ENCODE results near the gene ACSS1. TPM values are rescaled to one million over a fixed set of nuclear protein-coding genes. Genes with fewer than 3 reads are reported as not detected.

Gene ACSS1
- total and polyA plus RNA-seq, 2 experiments from 2014 or later, result 1.3 to 4.1 TPM

DNA sequence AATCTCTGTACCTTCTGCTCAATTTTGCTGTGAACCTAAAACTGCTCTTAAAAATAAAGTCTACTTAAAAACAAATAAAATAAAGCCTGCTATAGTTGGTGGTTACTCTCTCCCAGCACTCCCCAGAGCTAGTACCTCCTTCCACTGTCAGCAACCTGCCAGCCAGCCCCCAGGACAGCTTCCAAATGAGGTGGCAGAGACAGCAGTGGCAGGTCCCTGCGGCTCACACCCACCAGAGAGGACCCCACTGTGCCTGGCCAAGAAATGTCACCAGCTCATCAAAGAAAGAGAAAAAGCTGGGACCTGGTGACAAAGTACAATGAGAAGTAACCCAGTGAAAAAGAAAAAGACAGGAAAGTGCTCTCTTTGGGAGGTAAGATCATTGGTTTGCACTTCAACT is 80.6 kb downstream of the ACSS1 start:
- H3K27me3 Mint-ChIP-seq (ENCODE audit: insufficient read depth, low read depth, poor library complexity), result peaks cover 3% of the 10 kb centered on the region
- H3K27me3 ChIP-seq (ENCODE audit: insufficient read depth), result no peaks in the 10 kb centered on the region
- no peak overlapping the region for H3K27ac Mint-ChIP-seq
- H3K4me1 Mint-ChIP-seq, result no peaks in the 10 kb centered on the region
- no peaks in the 10 kb centered on the region; the same call in 1 of the 2 replicates for H4K20me1 ChIP-seq (replicated peaks; ENCODE audit: insufficient read depth)
- H3K9me2 ChIP-seq (ENCODE audit: insufficient read depth), result no peaks in the 10 kb centered on the region
- H3K4me2 ChIP-seq, result no peak overlapping the region
- no peak for ATAC-seq
- no peak overlapping the region for H2AFZ ChIP-seq
- H3K79me2 ChIP-seq (replicated peaks; ENCODE audit: insufficient read depth), result peaks cover 22% of the 10 kb centered on the region; the same call in 1 of the 2 replicates
- no peak overlapping the region for H3K27ac ChIP-seq (ENCODE audit: low read depth)
- peaks cover 79% of the 10 kb centered on the region for H3K36me3 Mint-ChIP-seq (ENCODE audit: low read depth)
- no peaks in the 10 kb centered on the region for H3K4me1 ChIP-seq (ENCODE audit: insufficient read depth)
- H3F3A ChIP-seq (replicated peaks; ENCODE audit: low read depth), result no peaks in the 10 kb centered on the region
- peaks cover 20% of the 10 kb centered on the region for H3K9me3 Mint-ChIP-seq
- no peak overlapping the region for H3K4me3 ChIP-seq
- H3K36me3 ChIP-seq (ENCODE audit: insufficient read depth), result 0 out of 2 replicates have a peak, but pooled peaks cover 13% of the 10 kb centered on the region
- no peak for DNase-seq (ENCODE audit: low spot score)
- H3K4me3 Mint-ChIP-seq, result no peak overlapping the region
- TF ChIP-seq ZNF331 (CRISPR knock-in tag; IDR thresholded peaks at IDR 0.05; ENCODE audit: low read depth) (no peak), ZNF114 (CRISPR knock-in tag; IDR thresholded peaks at IDR 0.05) (no peak), POLR2AphosphoS5 (IDR thresholded peaks at IDR 0.05; ENCODE audit: low read depth) (no peak), EZH2 (IDR thresholded peaks at IDR 0.05; ENCODE audit: low read depth, unreplicated experiment) (no peak), CREB1 (CRISPR knock-in tag; IDR thresholded peaks at IDR 0.05; ENCODE audit: low read depth) (no peak), NANOG (IDR thresholded peaks at IDR 0.05; ENCODE audit: borderline replicate concordance) (no peak), STAT1 (IDR thresholded peaks at IDR 0.05; ENCODE audit: unreplicated experiment) (no peak), JUNB (IDR thresholded peaks at IDR 0.05; ENCODE audit: unreplicated experiment) (no peak), REST (IDR thresholded peaks at IDR 0.05; ENCODE audit: unreplicated experiment) (no peak)
- TF ChIP-seq, protein P1, sequence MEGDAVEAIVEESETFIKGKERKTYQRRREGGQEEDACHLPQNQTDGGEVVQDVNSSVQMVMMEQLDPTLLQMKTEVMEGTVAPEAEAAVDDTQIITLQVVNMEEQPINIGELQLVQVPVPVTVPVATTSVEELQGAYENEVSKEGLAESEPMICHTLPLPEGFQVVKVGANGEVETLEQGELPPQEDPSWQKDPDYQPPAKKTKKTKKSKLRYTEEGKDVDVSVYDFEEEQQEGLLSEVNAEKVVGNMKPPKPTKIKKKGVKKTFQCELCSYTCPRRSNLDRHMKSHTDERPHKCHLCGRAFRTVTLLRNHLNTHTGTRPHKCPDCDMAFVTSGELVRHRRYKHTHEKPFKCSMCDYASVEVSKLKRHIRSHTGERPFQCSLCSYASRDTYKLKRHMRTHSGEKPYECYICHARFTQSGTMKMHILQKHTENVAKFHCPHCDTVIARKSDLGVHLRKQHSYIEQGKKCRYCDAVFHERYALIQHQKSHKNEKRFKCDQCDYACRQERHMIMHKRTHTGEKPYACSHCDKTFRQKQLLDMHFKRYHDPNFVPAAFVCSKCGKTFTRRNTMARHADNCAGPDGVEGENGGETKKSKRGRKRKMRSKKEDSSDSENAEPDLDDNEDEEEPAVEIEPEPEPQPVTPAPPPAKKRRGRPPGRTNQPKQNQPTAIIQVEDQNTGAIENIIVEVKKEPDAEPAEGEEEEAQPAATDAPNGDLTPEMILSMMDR (conservative IDR thresholded peaks at IDR 0.05; ENCODE audit: low read depth in 2 of 2), result no peak

DNA sequence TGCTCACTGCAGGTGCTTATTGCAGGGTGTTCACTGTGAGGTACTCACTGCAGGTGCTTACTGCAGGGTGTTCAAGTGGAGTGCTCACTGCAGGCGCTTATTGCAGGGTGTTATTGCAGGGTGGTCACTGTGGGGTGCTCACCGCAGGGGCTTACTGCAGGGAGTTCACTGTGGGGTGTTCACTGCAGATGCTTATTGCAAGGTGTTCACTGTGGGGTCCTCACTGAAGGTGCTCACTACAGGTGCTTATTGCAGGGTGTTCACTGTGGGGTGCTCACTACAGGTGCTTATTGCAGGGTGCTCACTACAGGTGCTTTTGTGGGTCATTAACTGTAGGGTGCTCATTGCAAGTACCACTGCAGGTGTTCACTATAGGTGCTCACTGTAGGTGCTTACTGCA is 85.6 kb downstream of the ACSS1 start:
- ATAC-seq (no peak), DNase-seq (ENCODE audit: low spot score) (no peak)
- H3K27me3 Mint-ChIP-seq (ENCODE audit: insufficient read depth, low read depth, poor library complexity), result peaks cover under 1% of the 10 kb centered on the region
- no peak overlapping the region for H3K27ac Mint-ChIP-seq
- Histone ChIP-seq H3F3A (replicated peaks; ENCODE audit: low read depth) (no peaks in the 10 kb centered on the region), H3K36me3 (ENCODE audit: insufficient read depth) (0 out of 2 replicates have a peak, but pooled peaks cover 25% of the 10 kb centered on the region), H3K27ac (ENCODE audit: low read depth) (no peak overlapping the region), H3K4me3 (no peak overlapping the region), H3K9me2 (ENCODE audit: insufficient read depth) (no peaks in the 10 kb centered on the region), H3K4me1 (ENCODE audit: insufficient read depth) (no peaks in the 10 kb centered on the region), H4K20me1 (replicated peaks; ENCODE audit: insufficient read depth) (no peaks in the 10 kb centered on the region), H3K79me2 (replicated peaks; ENCODE audit: insufficient read depth) (peaks cover 19% of the 10 kb centered on the region; the same call in 1 of the 2 replicates), H3K27me3 (ENCODE audit: insufficient read depth) (no peaks in the 10 kb centered on the region), H3K4me2 (no peak overlapping the region), H2AFZ (no peak overlapping the region)
- no peaks in the 10 kb centered on the region for H3K4me1 Mint-ChIP-seq
- peaks cover 72% of the 10 kb centered on the region for H3K36me3 Mint-ChIP-seq (ENCODE audit: low read depth)
- no peak overlapping the region for H3K4me3 Mint-ChIP-seq
- peaks cover 9% of the 10 kb centered on the region; the same call in 1 of the 3 replicates for H3K9me3 Mint-ChIP-seq
- TF ChIP-seq REST (IDR thresholded peaks at IDR 0.05; ENCODE audit: unreplicated experiment), result no peak
- TF ChIP-seq NANOG (IDR thresholded peaks at IDR 0.05; ENCODE audit: borderline replicate concordance), result no peak
- TF ChIP-seq ZNF331 (CRISPR knock-in tag; IDR thresholded peaks at IDR 0.05; ENCODE audit: low read depth), result no peak
- no peak for TF ChIP-seq EZH2 (IDR thresholded peaks at IDR 0.05; ENCODE audit: low read depth, unreplicated experiment)
- TF ChIP-seq POLR2AphosphoS5 (IDR thresholded peaks at IDR 0.05; ENCODE audit: low read depth), result no peak
- TF ChIP-seq CREB1 (CRISPR knock-in tag; IDR thresholded peaks at IDR 0.05; ENCODE audit: low read depth), result no peak
- TF ChIP-seq, protein P2, sequence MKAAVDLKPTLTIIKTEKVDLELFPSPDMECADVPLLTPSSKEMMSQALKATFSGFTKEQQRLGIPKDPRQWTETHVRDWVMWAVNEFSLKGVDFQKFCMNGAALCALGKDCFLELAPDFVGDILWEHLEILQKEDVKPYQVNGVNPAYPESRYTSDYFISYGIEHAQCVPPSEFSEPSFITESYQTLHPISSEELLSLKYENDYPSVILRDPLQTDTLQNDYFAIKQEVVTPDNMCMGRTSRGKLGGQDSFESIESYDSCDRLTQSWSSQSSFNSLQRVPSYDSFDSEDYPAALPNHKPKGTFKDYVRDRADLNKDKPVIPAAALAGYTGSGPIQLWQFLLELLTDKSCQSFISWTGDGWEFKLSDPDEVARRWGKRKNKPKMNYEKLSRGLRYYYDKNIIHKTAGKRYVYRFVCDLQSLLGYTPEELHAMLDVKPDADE (IDR thresholded peaks at IDR 0.05), result no peak
- no peak for TF ChIP-seq ZNF114 (CRISPR knock-in tag; IDR thresholded peaks at IDR 0.05)
- TF ChIP-seq STAT1 (IDR thresholded peaks at IDR 0.05; ENCODE audit: unreplicated experiment), result no peak
- no peak for TF ChIP-seq JUNB (IDR thresholded peaks at IDR 0.05; ENCODE audit: unreplicated experiment)
